ENCODE measurements around the gene GRM7. TPM values are rescaled to one million over a fixed set of nuclear protein-coding genes. Genes with fewer than 3 reads are reported as not detected.

Gene GRM7
- total RNA-seq, 1 experiment from 2014 or later = 0.28 TPM

DNA sequence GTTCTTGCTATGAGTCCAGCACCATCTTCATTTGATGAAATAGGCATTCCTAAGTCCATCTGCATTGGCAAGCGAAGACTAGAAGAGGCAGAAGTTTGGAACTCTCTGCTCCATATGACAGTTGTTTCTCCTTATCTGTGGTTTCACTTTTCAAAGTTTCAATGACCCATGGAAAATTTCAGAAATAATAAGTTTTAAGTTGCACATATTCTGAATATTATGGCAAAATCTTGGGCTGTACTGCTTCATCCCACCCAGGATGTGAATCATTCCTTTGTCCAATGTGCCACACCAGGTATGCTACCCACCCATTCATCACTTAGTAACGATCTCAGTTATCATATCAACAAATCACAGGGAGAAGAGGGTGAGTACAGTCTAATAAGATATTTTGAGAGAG is 647.9 kb downstream of the GRM7 start:
- H3K79me2 ChIP-seq (ENCODE audit: insufficient read depth, low read length) = no peaks in the 10 kb centered on the region
- H3K56ac ChIP-seq (ENCODE audit: insufficient read length, low read depth, low read length) = no peak overlapping the region
- H4K91ac ChIP-seq (ENCODE audit: insufficient read length, low read depth, low read length) = no peak overlapping the region
- H3K9me3 ChIP-seq (ENCODE audit: control insufficient read depth, low read depth, low read length) = no peaks in the 10 kb centered on the region
- no peak overlapping the region for H2BK12ac ChIP-seq (ENCODE audit: insufficient read length, low read depth, low read length)
- H3K18ac ChIP-seq (ENCODE audit: insufficient read length, low read depth, low read length) = no peak overlapping the region
- no peak overlapping the region for H2BK20ac ChIP-seq (ENCODE audit: low read depth, low read length, poor library complexity, severe bottlenecking)
- H3K79me1 ChIP-seq (ENCODE audit: insufficient read depth, low read depth, low read length, poor library complexity, severe bottlenecking) = no peaks in the 10 kb centered on the region
- H3K4me3 Mint-ChIP-seq = no peak overlapping the region
- no peak for DNase-seq
- no peaks in the 10 kb centered on the region for H3K27me3 ChIP-seq (ENCODE audit: insufficient read depth, low read length)
- no peaks in the 10 kb centered on the region for H3K27me3 Mint-ChIP-seq (ENCODE audit: low read depth)
- H3K9ac ChIP-seq (ENCODE audit: extremely low read depth, insufficient read length, low read length) = no peak overlapping the region
- H4K20me1 ChIP-seq (ENCODE audit: control insufficient read depth, insufficient read depth, insufficient read length) = no peaks in the 10 kb centered on the region
- H4K8ac ChIP-seq (replicated peaks; ENCODE audit: insufficient read length, low read depth, low read length) = no peak overlapping the region
- no peaks in the 10 kb centered on the region for H3K9me3 Mint-ChIP-seq
- H3K4me1 ChIP-seq (ENCODE audit: insufficient read depth, low read length) = no peaks in the 10 kb centered on the region
- no peaks in the 10 kb centered on the region for H3K23me2 ChIP-seq (ENCODE audit: insufficient read length, low read depth, low read length, poor library complexity, severe bottlenecking)
- TF ChIP-seq, protein P1, sequence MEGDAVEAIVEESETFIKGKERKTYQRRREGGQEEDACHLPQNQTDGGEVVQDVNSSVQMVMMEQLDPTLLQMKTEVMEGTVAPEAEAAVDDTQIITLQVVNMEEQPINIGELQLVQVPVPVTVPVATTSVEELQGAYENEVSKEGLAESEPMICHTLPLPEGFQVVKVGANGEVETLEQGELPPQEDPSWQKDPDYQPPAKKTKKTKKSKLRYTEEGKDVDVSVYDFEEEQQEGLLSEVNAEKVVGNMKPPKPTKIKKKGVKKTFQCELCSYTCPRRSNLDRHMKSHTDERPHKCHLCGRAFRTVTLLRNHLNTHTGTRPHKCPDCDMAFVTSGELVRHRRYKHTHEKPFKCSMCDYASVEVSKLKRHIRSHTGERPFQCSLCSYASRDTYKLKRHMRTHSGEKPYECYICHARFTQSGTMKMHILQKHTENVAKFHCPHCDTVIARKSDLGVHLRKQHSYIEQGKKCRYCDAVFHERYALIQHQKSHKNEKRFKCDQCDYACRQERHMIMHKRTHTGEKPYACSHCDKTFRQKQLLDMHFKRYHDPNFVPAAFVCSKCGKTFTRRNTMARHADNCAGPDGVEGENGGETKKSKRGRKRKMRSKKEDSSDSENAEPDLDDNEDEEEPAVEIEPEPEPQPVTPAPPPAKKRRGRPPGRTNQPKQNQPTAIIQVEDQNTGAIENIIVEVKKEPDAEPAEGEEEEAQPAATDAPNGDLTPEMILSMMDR (conservative IDR thresholded peaks at IDR 0.05) = no peak
- H4K5ac ChIP-seq (ENCODE audit: insufficient read length, low read depth, low read length) = no peak overlapping the region
- H3K27ac Mint-ChIP-seq = no peak overlapping the region
- H3K4ac ChIP-seq (ENCODE audit: low read depth, low read length) = no peak overlapping the region
- no peak overlapping the region for H3K14ac ChIP-seq (ENCODE audit: insufficient read depth, low read length)
- H3K4me2 ChIP-seq (ENCODE audit: insufficient read depth, insufficient read length, low read length) = no peak overlapping the region
- no peaks in the 10 kb centered on the region for H3K36me3 Mint-ChIP-seq (ENCODE audit: insufficient read depth in 1 of 3, low read depth in 3 of 3)
- H3K4me1 Mint-ChIP-seq = no peaks in the 10 kb centered on the region
- H2BK120ac ChIP-seq (ENCODE audit: low read depth, low read length, poor library complexity, severe bottlenecking) = no peak overlapping the region
- no peak overlapping the region for H3K27ac ChIP-seq (ENCODE audit: insufficient read length, low read depth, low read length)
- H3K23ac ChIP-seq (ENCODE audit: insufficient read length, low read depth, low read length) = no peak overlapping the region
- no peak overlapping the region for H2BK15ac ChIP-seq (ENCODE audit: low read depth, low read length)
- no peak overlapping the region for H2AK5ac ChIP-seq (ENCODE audit: insufficient read length, low read length)
- no peak overlapping the region for H2BK5ac ChIP-seq (ENCODE audit: insufficient read length, low read length)
- no peak overlapping the region for H2AFZ ChIP-seq (ENCODE audit: low read length)
- no CpG with 5 or more reads among the region's 2 CpGs for WGBS (ENCODE audit: extremely low coverage, insufficient read length, low lambda C conversion rate)
- no peak overlapping the region for H3T11ph ChIP-seq (ENCODE audit: low read length)
